Heart right ventricle (tissue), 16 donors: ENCODE measurements around the gene EFCAB11. TPM values are rescaled to one million over a fixed set of nuclear protein-coding genes. Genes with fewer than 3 reads are reported as not detected.

Source experiments
- ATAC-seq, 8 donors: fragments of 200-7000 bp; cut with Tn5 transposase; one replicate each; pipeline ENCODE4 v1.9.1; 2020; ENCODE audit warnings: mild to moderate bottlenecking in 8 of 8, moderate library complexity in 8 of 8, moderate number of reproducible peaks in 1 of 8
- DNase-seq, 2 donors: peaks; one replicate each; pipeline ENCODE4 v3.0.0-alpha.2; 2020
- H3K27ac ChIP-seq, 10 donors: fragments of 200-600 bp; sonication (generic) in 2 of 10; one replicate each; pipeline versions ENCODE4 v1.5.0 to v1.8.0; 2020 to 2022; ENCODE audit warnings: mild to moderate bottlenecking in 3 of 10
- H3K27me3 ChIP-seq, 7 donors: fragments of 200-600 bp; one replicate each; pipeline ENCODE4 v1.8.0; 2021 to 2022; ENCODE audit warnings: mild to moderate bottlenecking in 2 of 7
- H3K36me3 ChIP-seq, 9 donors: fragments of 200-600 bp; sonication (generic) in 1 of 9; one replicate each; pipeline versions ENCODE4 v1.5.0 to v1.8.0; 2020 to 2022; ENCODE audit warnings: mild to moderate bottlenecking in 2 of 9
- H3K4me1 ChIP-seq, 9 donors: fragments of 200-600 bp; sonication (generic) in 1 of 9; one replicate each; pipeline versions ENCODE4 v1.5.0 to v1.8.0; 2020 to 2022; ENCODE audit warnings: mild to moderate bottlenecking in 4 of 9
- H3K4me3 ChIP-seq, 10 donors: fragments of 200-600 bp; sonication (generic) in 2 of 10; one replicate each; pipeline versions ENCODE4 v1.5.0 to v1.8.0; 2020 to 2022; ENCODE audit warnings: mild to moderate bottlenecking in 7 of 10, moderate library complexity in 2 of 10
- H3K9me3 ChIP-seq, 11 donors: fragments of 200-600 bp in 10 of 11; sonication (generic) in 2 of 11; one replicate each; pipeline versions ENCODE4 v1.5.0 to v1.8.0; 2013 to 2022; ENCODE audit warnings: mild to moderate bottlenecking in 2 of 11, control low read depth in 1 of 11, moderate library complexity in 1 of 11
- CTCF ChIP-seq, 9 donors: fragments of 200-600 bp; sonication (generic) in 2 of 9; IDR thresholded peaks; one replicate each; pipeline versions ENCODE4 v1.5.0 to v1.8.0; 2021 to 2022; ENCODE audit warnings: antibody characterized with exemption in 9 of 9, mild to moderate bottlenecking in 5 of 9, moderate library complexity in 1 of 9
- WGBS, 2 donors: extraction: QIAGEN DNeasy Blood & Tissue Kit; methylation state at CpG; one replicate each; pipeline ENCODE4 v1.1.7; 2013; ENCODE audit warnings: inconsistent platforms in 1 of 2; 5-methylcytosine and 5-hydroxymethylcytosine counted together
- intact Hi-C, 10 donors: fragments of 100-400 bp; cut with DNase I; formaldehyde crosslinking; loops; one replicate each; pipeline versions ENCODE4 v1.11.1 to v1.14.2; 2022
- polyA plus RNA-seq, 2 donors: library from polyadenylated mRNA; stranded (reverse); fragments of 200-250 nt; gene quantifications; one replicate each; pipeline ENCODE4 v1.2.3, GENCODE V29; 2013
- total RNA-seq, 10 donors: library from RNA; stranded (reverse); fragmentation: NEBNext Ultra II Directional in 3 of 10; extraction: Animal tissue kit (Norgen Biotek cat#: 25700) in 3 of 10; gene quantifications; one replicate each; pipeline versions ENCODE4 v1.2.1 to v1.2.4, GENCODE V29; 2021 to 2023
- donor health status: Arrhythmogenic right ventricular cardiomyopathy.
- donor health status: ischemic (EF 13 %, LVEDD 7.1; RV severe dilation, severe dysfunction).
- donor health status: healthy with polysubstance abuse.
- donor health status: DM: no; HTN: yes; CAD: no.
- donor health status: DM: no; HTN: no; CAD: no.
- donor health status: ischemic (EF 25% LVEDD 6.9; RV normal size, moderate dysfunction).
- donor health status: ischemic (EF 25% LVEDD 5.7; RV mildly dilated, moderate dysfunction).
- donor health status: healthy.
- donor health status: DM: yes; HTN: yes; CAD: no.
- donor health status: Ischemic cardiomyopathy.
- donor health status: ischemic (EF 35%, LVEDD 5.7; RV mildly dilated, moderate dysfunction).
- donor health status: nonischemic (EF 11% LVEDD 7.7; RV severe dilation, severe dysfunction).
- donor health status: DM: yes; HTN: yes; CAD: no.
- donor health status: PGD.
- donor health status: ischemic (EF 29% LVEDD 5.4; RV normal size, mild dysfunction).
- donor health status: nonischemic (EF 23%, LVEDD 6.1; RV moderate dilation, normal function).

EFCAB11 gene
- total and polyA plus RNA-seq, 12 donors, result 0.95 to 6.7 (median 3.4) TPM

GRCh38 chr14:89775151-89775550 lies 179.4 kb downstream of the EFCAB11 start:
- ATAC-seq (no peak), DNase-seq (no peak)
- Histone ChIP-seq H3K27me3 (no peaks in the 10 kb centered on the region), H3K27ac (no peak overlapping the region), H3K36me3 (no peaks in the 10 kb centered on the region), H3K4me3 (no peak overlapping the region), H3K4me1 (peaks cover 0 to 27% (median 7%) of the 10 kb centered on the region in 9 donors), H3K9me3 (no peaks in the 10 kb centered on the region)
- no peak for TF ChIP-seq CTCF (IDR thresholded peaks at IDR 0.05)
- 66 to 71% methylated on average over 7 of the region's 7 CpGs for WGBS, 2 donors
- intact Hi-C loops, result loop anchor here in 2 of 10 donors (10.0 kb wide), 2 partner anchors 330 to 750 kb away; no protein-coding TSS in a partner anchor

GRCh38 chr14:89773644-89774316 lies 180.8 kb downstream of the EFCAB11 start:
- no peak for TF ChIP-seq CTCF (IDR thresholded peaks at IDR 0.05)
- ATAC-seq, result peak in 4 of 8 donors; percentile 44 to 87 (median 65)
- Histone ChIP-seq H3K4me1 (peaks cover 0 to 27% (median 7%) of the 10 kb centered on the region in 9 donors), H3K9me3 (no peaks in the 10 kb centered on the region), H3K36me3 (no peaks in the 10 kb centered on the region), H3K27me3 (no peaks in the 10 kb centered on the region), H3K4me3 (no peak overlapping the region), H3K27ac (no peak overlapping the region)
- intact Hi-C loops, result loop anchor here in 3 of 10 donors (5.0 to 10.0 kb wide), 3 partner anchors 329 to 749 kb away; no protein-coding TSS in a partner anchor
- DNase-seq, result peak in 1 of 2 donors; percentile 43
- WGBS, 2 donors, result 59 to 62% methylated on average over 12 of the region's 12 CpGs

GRCh38 chr14:89773151-89773550 lies 181.4 kb downstream of the EFCAB11 start:
- ATAC-seq (no peak), DNase-seq (no peak)
- Histone ChIP-seq H3K27ac (no peak overlapping the region), H3K36me3 (no peaks in the 10 kb centered on the region), H3K4me1 (peaks cover 0 to 27% (median 7%) of the 10 kb centered on the region in 9 donors), H3K9me3 (no peaks in the 10 kb centered on the region), H3K4me3 (no peak overlapping the region), H3K27me3 (no peaks in the 10 kb centered on the region)
- 88 to 91% methylated on average over 7 of the region's 7 CpGs for WGBS, 2 donors
- TF ChIP-seq CTCF (IDR thresholded peaks at IDR 0.05), result no peak
- intact Hi-C loops, result loop anchor here in 3 of 10 donors (5.0 to 10.0 kb wide), 3 partner anchors 328 to 748 kb away; no protein-coding TSS in a partner anchor

- Histone ChIP-seq H3K27me3 (no peaks in the 10 kb centered on the region), H3K4me3 (no peak overlapping the region), H3K27ac (no peak overlapping the region), H3K9me3 (no peaks in the 10 kb centered on the region), H3K36me3 (no peaks in the 10 kb centered on the region), H3K4me1 (peaks cover 0 to 40% (median 7%) of the 10 kb centered on the region in 9 donors)
- TF ChIP-seq CTCF (IDR thresholded peaks at IDR 0.05), result no peak
- ATAC-seq, result no peak
- no peak for DNase-seq
- WGBS, 2 donors, result 40 to 43% methylated on average over 3 of the region's 3 CpGs
- intact Hi-C loops, result loop anchor here in 3 of 10 donors (5.0 to 10.0 kb wide), 3 partner anchors 326 to 746 kb away; no protein-coding TSS in a partner anchor
Observed at GRCh38 chr14:89771251-89771650, 183.3 kb downstream of the EFCAB11 start.
